ENCODE results near the gene ZNF394. TPM values are rescaled to one million over a fixed set of nuclear protein-coding genes. Genes with fewer than 3 reads are reported as not detected.

Gene ZNF394
- total and polyA plus RNA-seq, 9 of the 15 experiments (the other 6 are each of a cell fraction or from before 2014, with no cell fraction given) = 2.9 to 32.2 (median 24.2) TPM

- TF ChIP-seq CBFA2T2 (conservative IDR thresholded peaks at IDR 0.05) (peak; percentile 94), TAF7 (tag; IDR thresholded peaks at IDR 0.05) (peak; percentile 69), POLR2A (conservative IDR thresholded peaks at IDR 0.05) (peak; percentile 94), EP400 (IDR thresholded peaks at IDR 0.05) (peak; percentile 83), ELK3 (CRISPR knock-in tag; IDR thresholded peaks at IDR 0.05) (no peak), RBBP5 (IDR thresholded peaks at IDR 0.05; ENCODE audit: borderline replicate concordance, insufficient read depth, low read length, poor library complexity, severe bottlenecking) (peak; percentile 88), TAF9B (IDR thresholded peaks at IDR 0.05; ENCODE audit: partially characterized antibody) (peak; percentile 84), SREBF1 (IDR thresholded peaks at IDR 0.05; ENCODE audit: borderline replicate concordance, low read depth, low read length) (peak; percentile 88), ETS1 (conservative IDR thresholded peaks at IDR 0.05; ENCODE audit: control insufficient read depth, low read depth, low read length) (peak; percentile 33; the same call in 1 of the 2 replicates), ZMIZ1 (IDR thresholded peaks at IDR 0.05; ENCODE audit: low read depth in 2 of 2, low read length in 2 of 2) (no peak), CHCHD3 (CRISPR knock-in tag; IDR thresholded peaks at IDR 0.05) (peak; percentile 44; the same call in 1 of the 2 replicates), CAMTA2 (CRISPR knock-in tag; conservative IDR thresholded peaks at IDR 0.05) (no peak), POLR3A (IDR thresholded peaks at IDR 0.05; ENCODE audit: borderline replicate concordance, extremely low read depth, insufficient read depth, insufficient read length) (no peak), ZNF174 (CRISPR knock-in tag; IDR thresholded peaks at IDR 0.05) (peak; percentile 72; the same call in 1 of the 2 replicates), SMARCC2 (IDR thresholded peaks at IDR 0.05; ENCODE audit: low read depth) (0 out of 2 replicates have a peak, but pooled peaks have one; percentile 20), HMGXB4 (CRISPR knock-in tag; IDR thresholded peaks at IDR 0.05) (0 out of 2 replicates have a peak, but pooled peaks have one; percentile 79)
These were observed 27.3 kb downstream of the ZNF394 start, which contains the start of gene ZNF789 (continued) for GRCh38 chr7:99472561-99473314.

All from K562 (cell line).